ENCODE measurements around the gene OSTN. TPM values are rescaled to one million over a fixed set of nuclear protein-coding genes. Genes with fewer than 3 reads are reported as not detected.

Gene OSTN
- total RNA-seq, 1 experiment from 2014 or later = not detected

GRCh38 chr3:191294291-191294690, 95.2 kb downstream of the OSTN start:
- Histone ChIP-seq H3K27me3 (ENCODE audit: insufficient read depth, low read length) (no peaks in the 10 kb centered on the region), H3K27ac (ENCODE audit: low read depth, low read length) (no peak overlapping the region), H3K36me3 (ENCODE audit: control insufficient read depth in 1 of 2, insufficient read depth in 2 of 2, low read length in 2 of 2) (no peaks in the 10 kb centered on the region), H3K79me2 (ENCODE audit: insufficient read depth, low read length) (no peaks in the 10 kb centered on the region), H3K9me2 (ENCODE audit: insufficient read depth) (no peaks in the 10 kb centered on the region), H4K20me1 (ENCODE audit: insufficient read depth) (no peaks in the 10 kb centered on the region), H3K9me3 (ENCODE audit: control insufficient read depth in 1 of 2, insufficient read depth in 1 of 2, low read depth in 1 of 2, low read length in 2 of 2) (no peaks in the 10 kb centered on the region), H3K4me2 (ENCODE audit: low read length) (no peak overlapping the region), H3K4me3 (replicated peaks in 1 of 2; ENCODE audit: low read depth in 1 of 2, low read length in 2 of 2) (no peak overlapping the region), H3K4me1 (ENCODE audit: control insufficient read depth in 1 of 2, insufficient read depth in 2 of 2, low read length in 2 of 2) (no peaks in the 10 kb centered on the region), H2AFZ (ENCODE audit: low read depth, low read length, poor library complexity, severe bottlenecking) (no peak overlapping the region), H3K9ac (ENCODE audit: low read length) (no peak overlapping the region)
- intact Hi-C loops (cut with micrococcal nuclease) = no loop called here
- TF ChIP-seq CTCF (IDR thresholded peaks at IDR 0.05 in 2 of 3, conservative IDR thresholded peaks at IDR 0.05 in 1 of 3; ENCODE audit: borderline replicate concordance in 1 of 3, insufficient read depth in 1 of 3, low read depth in 2 of 3, low read length in 2 of 3) (no peak), SRF (IDR thresholded peaks at IDR 0.05; ENCODE audit: low read depth) (no peak)
- DNase-seq (ENCODE audit: low read depth, low spot score) (no peak), ATAC-seq (no peak)
- CTCF ChIA-PET = no interaction called here
- no TSS peak for BruUV-seq (replicated peaks)
- RAD21 ChIA-PET (ENCODE audit: low non-redundant PET in 1 of 2, low total read pairs in 2 of 2, uncharacterized antibody in 2 of 2, unreplicated experiment in 2 of 2) = no interaction called here
- POLR2A ChIA-PET = no interaction called here

- Histone ChIP-seq H3K9me3 (ENCODE audit: control insufficient read depth in 1 of 2, insufficient read depth in 1 of 2, low read depth in 1 of 2, low read length in 2 of 2) (no peaks in the 10 kb centered on the region), H3K27ac (ENCODE audit: low read depth, low read length) (no peak overlapping the region), H3K9me2 (ENCODE audit: insufficient read depth) (no peaks in the 10 kb centered on the region), H3K27me3 (ENCODE audit: insufficient read depth, low read length) (no peaks in the 10 kb centered on the region), H3K4me2 (ENCODE audit: low read length) (no peak overlapping the region), H3K4me3 (replicated peaks in 1 of 2; ENCODE audit: low read depth in 1 of 2, low read length in 2 of 2) (no peak overlapping the region), H4K20me1 (ENCODE audit: insufficient read depth) (no peaks in the 10 kb centered on the region), H3K79me2 (ENCODE audit: insufficient read depth, low read length) (no peaks in the 10 kb centered on the region), H3K36me3 (ENCODE audit: control insufficient read depth in 1 of 2, insufficient read depth in 2 of 2, low read length in 2 of 2) (no peaks in the 10 kb centered on the region), H2AFZ (ENCODE audit: low read depth, low read length, poor library complexity, severe bottlenecking) (no peak overlapping the region), H3K4me1 (ENCODE audit: control insufficient read depth in 1 of 2, insufficient read depth in 2 of 2, low read length in 2 of 2) (no peaks in the 10 kb centered on the region), H3K9ac (ENCODE audit: low read length) (no peak overlapping the region)
- CTCF ChIA-PET = no interaction called here
- no TSS peak for BruUV-seq (replicated peaks)
- RAD21 ChIA-PET (ENCODE audit: low non-redundant PET in 1 of 2, low total read pairs in 2 of 2, uncharacterized antibody in 2 of 2, unreplicated experiment in 2 of 2) = no interaction called here
- DNase-seq (ENCODE audit: low read depth, low spot score) = no peak
- ATAC-seq = no peak
- POLR2A ChIA-PET = no interaction called here
- intact Hi-C loops (cut with micrococcal nuclease) = no loop called here
- no peak for TF ChIP-seq RAD21 (IDR thresholded peaks at IDR 0.05; ENCODE audit: low read depth)
- no peak for TF ChIP-seq ZNF274 (IDR thresholded peaks at IDR 0.05; ENCODE audit: low read depth, low read length)
- TF ChIP-seq POLR2AphosphoS5 (IDR thresholded peaks at IDR 0.05; ENCODE audit: low read depth, low read length) = no peak
- TF ChIP-seq CTCF (IDR thresholded peaks at IDR 0.05 in 2 of 3, conservative IDR thresholded peaks at IDR 0.05 in 1 of 3; ENCODE audit: borderline replicate concordance in 1 of 3, insufficient read depth in 1 of 3, low read depth in 2 of 3, low read length in 2 of 3) = no peak
- no peak for TF ChIP-seq MAX (IDR thresholded peaks at IDR 0.05)
- no peak for TF ChIP-seq EZH2phosphoT487 (IDR thresholded peaks at IDR 0.05; ENCODE audit: borderline replicate concordance)
- no peak for TF ChIP-seq EZH2 (IDR thresholded peaks at IDR 0.05)
- TF ChIP-seq ZBTB33 (IDR thresholded peaks at IDR 0.05; ENCODE audit: extremely low read depth, insufficient replicate concordance, low read length) = no peak
- TF ChIP-seq ATF3 (IDR thresholded peaks at IDR 0.05) = no peak
- TF ChIP-seq POLR2A (IDR thresholded peaks at IDR 0.05; ENCODE audit: borderline replicate concordance, extremely low read depth, insufficient read depth, insufficient read length) = no peak
- no peak for TF ChIP-seq SIN3A (IDR thresholded peaks at IDR 0.05; ENCODE audit: low read depth)
- TF ChIP-seq CEBPB (IDR thresholded peaks at IDR 0.05; ENCODE audit: low read depth) = no peak
- no peak for TF ChIP-seq EGR1 (IDR thresholded peaks at IDR 0.05; ENCODE audit: low read depth)
Measured at GRCh38 chr3:191296041-191296541, 97.0 kb downstream of the OSTN start.

All from HCT116 (cell line).